DND-41 (cell line): Measurements from ENCODE around the gene INF2.

Experiments used
- ATAC-seq: fragments of 200-7000 bp; cut with Tn5 transposase; 3 replicates; pipeline ENCODE4 v1.9.1; 2021; ENCODE audit warnings: low read depth; ENCODE audit not compliant: insufficient read depth
- DNase-seq: peaks from one replicate; pipeline ENCODE4 v3.0.0-alpha.2; 2020
- H2AFZ ChIP-seq: 2 replicates; pipeline ENCODE4 v1.6.0; 2012; ENCODE audit warnings: low read depth, low read length
- H3K27ac ChIP-seq: 2 replicates; pipeline ENCODE4 v1.5.1; 2012; ENCODE audit warnings: low read length, inconsistent platforms
- H3K27me3 ChIP-seq: fragments of 200-600 bp; sonication (generic); 2 replicates; pipeline ENCODE4 v1.6.0; 2012; ENCODE audit warnings: low read length, mild to moderate bottlenecking, inconsistent platforms; ENCODE audit not compliant: insufficient read depth, poor library complexity
- H3K36me3 ChIP-seq: 2 replicates; pipeline ENCODE4 v1.5.1; 2012; ENCODE audit warnings: low read length, inconsistent platforms; ENCODE audit not compliant: insufficient read depth
- H3K4me1 ChIP-seq: 2 replicates; pipeline ENCODE4 v1.5.1; 2012; ENCODE audit warnings: mild to moderate bottlenecking, low read length; ENCODE audit not compliant: insufficient read depth
- H3K4me2 ChIP-seq: 2 replicates; pipeline ENCODE4 v1.6.0; 2012; ENCODE audit warnings: mild to moderate bottlenecking, moderate library complexity, low read length, inconsistent platforms; ENCODE audit not compliant: insufficient read depth
- H3K4me3 ChIP-seq, 2 experiments: fragments of 200-600 bp in 1 of 2; shearing (Covaris generic) in 1 of 2; 2 replicates each; pipeline ENCODE4 v1.5.1; 2012 to 2016; ENCODE audit warnings: inconsistent platforms in 2 of 2, low read length in 2 of 2, mild to moderate bottlenecking in 2 of 2, low read depth in 1 of 2, moderate library complexity in 1 of 2
- H3K79me2 ChIP-seq: 2 replicates; pipeline ENCODE4 v1.6.0; 2012; ENCODE audit warnings: low read length, inconsistent platforms; ENCODE audit not compliant: insufficient read depth
- H3K9ac ChIP-seq: 2 replicates; pipeline ENCODE4 v1.6.0; 2012; ENCODE audit warnings: low read depth, mild to moderate bottlenecking, inconsistent platforms, low read length, moderate library complexity
- H3K9me3 ChIP-seq: 2 replicates; pipeline ENCODE4 v1.5.1; 2012; ENCODE audit warnings: low read length, moderate library complexity, mild to moderate bottlenecking, inconsistent platforms; ENCODE audit not compliant: insufficient read depth, severe bottlenecking
- H4K20me1 ChIP-seq: 2 replicates; pipeline ENCODE4 v1.6.0; 2012; ENCODE audit warnings: low read length; ENCODE audit not compliant: insufficient read depth
- EZH2 ChIP-seq: IDR thresholded peaks from 3 replicates; pipeline ENCODE4 v1.6.1; 2012; ENCODE audit warnings: borderline replicate concordance, low read depth, mild to moderate bottlenecking, moderate library complexity, low read length, inconsistent platforms; ENCODE audit not compliant: severe bottlenecking
- TF ChIP-seq, protein P1 (sequence below): IDR thresholded peaks from 2 replicates; pipeline ENCODE4 v1.5.1; 2012; ENCODE audit warnings: borderline replicate concordance, low read length, moderate library complexity, mild to moderate bottlenecking; ENCODE audit not compliant: poor library complexity, severe bottlenecking; ENCODE audit errors: extremely low read depth

The INF2 gene

DNA sequence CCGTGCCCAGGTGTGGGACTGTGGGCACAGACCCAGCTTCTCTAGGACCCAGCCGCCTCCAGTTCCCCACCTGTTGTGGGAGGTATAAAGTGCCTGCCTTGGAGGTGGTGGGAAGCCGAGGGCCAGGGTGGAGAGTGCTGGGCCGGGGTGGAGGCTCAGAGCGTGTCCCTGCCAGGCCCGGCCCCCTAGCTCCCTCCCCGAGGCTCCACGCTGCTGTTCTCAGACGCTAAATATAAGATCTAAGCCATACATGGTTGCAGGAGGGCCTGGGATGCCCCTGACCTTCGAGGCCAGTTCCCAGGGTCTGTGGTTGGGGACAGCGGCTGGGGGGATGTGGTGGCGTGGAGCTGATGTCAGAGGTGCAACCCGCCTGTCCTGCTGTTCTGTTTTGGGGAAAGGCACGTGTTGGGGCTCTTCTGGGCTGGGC lies 10.8 kb downstream of the INF2 start:
- H4K20me1 ChIP-seq = peaks cover 52% of the 10 kb centered on the region
- no peak overlapping the region for H2AFZ ChIP-seq
- no peak for DNase-seq
- H3K9me3 ChIP-seq = no peaks in the 10 kb centered on the region
- peaks cover 41% of the 10 kb centered on the region for H3K79me2 ChIP-seq
- H3K9ac ChIP-seq = no peak overlapping the region
- no peak overlapping the region for H3K27ac ChIP-seq
- H3K4me3 ChIP-seq = no peak overlapping the region
- H3K4me2 ChIP-seq = no peak overlapping the region
- H3K4me1 ChIP-seq = peaks cover under 1% of the 10 kb centered on the region; the same call in 1 of the 2 replicates
- H3K36me3 ChIP-seq = peaks cover 65% of the 10 kb centered on the region
- TF ChIP-seq, protein P1, sequence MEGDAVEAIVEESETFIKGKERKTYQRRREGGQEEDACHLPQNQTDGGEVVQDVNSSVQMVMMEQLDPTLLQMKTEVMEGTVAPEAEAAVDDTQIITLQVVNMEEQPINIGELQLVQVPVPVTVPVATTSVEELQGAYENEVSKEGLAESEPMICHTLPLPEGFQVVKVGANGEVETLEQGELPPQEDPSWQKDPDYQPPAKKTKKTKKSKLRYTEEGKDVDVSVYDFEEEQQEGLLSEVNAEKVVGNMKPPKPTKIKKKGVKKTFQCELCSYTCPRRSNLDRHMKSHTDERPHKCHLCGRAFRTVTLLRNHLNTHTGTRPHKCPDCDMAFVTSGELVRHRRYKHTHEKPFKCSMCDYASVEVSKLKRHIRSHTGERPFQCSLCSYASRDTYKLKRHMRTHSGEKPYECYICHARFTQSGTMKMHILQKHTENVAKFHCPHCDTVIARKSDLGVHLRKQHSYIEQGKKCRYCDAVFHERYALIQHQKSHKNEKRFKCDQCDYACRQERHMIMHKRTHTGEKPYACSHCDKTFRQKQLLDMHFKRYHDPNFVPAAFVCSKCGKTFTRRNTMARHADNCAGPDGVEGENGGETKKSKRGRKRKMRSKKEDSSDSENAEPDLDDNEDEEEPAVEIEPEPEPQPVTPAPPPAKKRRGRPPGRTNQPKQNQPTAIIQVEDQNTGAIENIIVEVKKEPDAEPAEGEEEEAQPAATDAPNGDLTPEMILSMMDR = no peak
- no peak for TF ChIP-seq EZH2
- H3K27me3 ChIP-seq = no peaks in the 10 kb centered on the region
- no peak for ATAC-seq

DNA sequence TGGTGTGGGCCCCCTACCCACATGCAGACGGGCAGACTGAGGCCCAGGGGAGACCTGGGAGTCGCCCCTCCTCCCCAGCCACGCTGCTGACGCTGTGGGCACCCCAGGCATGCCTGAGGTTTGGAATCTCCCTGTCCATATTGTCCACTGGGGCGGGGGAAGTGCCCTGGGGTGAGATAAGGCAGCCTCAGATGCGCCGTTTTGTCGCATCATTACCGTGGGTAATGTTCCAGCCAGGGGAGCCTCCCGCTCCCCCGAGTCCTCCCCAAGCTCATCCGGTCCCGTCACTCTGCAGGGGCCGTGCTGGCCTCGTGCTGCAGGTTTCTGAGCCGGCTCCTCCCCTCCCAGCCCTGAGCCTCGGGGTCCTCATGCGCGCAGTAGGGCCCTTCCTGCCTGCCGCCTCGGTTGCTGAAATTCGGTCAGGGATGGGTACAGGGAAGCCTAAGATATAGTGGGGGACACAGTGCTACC lies 11.4 kb downstream of the INF2 start:
- Histone ChIP-seq H3K9me3 (no peaks in the 10 kb centered on the region), H3K27ac (no peak overlapping the region), H3K79me2 (peaks cover 36% of the 10 kb centered on the region), H3K4me2 (no peak overlapping the region), H3K27me3 (no peaks in the 10 kb centered on the region), H4K20me1 (peaks cover 49% of the 10 kb centered on the region), H3K9ac (no peak overlapping the region), H3K4me1 (no peaks in the 10 kb centered on the region), H3K36me3 (peaks cover 60% of the 10 kb centered on the region), H3K4me3 (no peak overlapping the region), H2AFZ (no peak overlapping the region)
- DNase-seq = no peak
- TF ChIP-seq EZH2 = no peak
- TF ChIP-seq, protein P1 = no peak
- ATAC-seq = no peak

DNA sequence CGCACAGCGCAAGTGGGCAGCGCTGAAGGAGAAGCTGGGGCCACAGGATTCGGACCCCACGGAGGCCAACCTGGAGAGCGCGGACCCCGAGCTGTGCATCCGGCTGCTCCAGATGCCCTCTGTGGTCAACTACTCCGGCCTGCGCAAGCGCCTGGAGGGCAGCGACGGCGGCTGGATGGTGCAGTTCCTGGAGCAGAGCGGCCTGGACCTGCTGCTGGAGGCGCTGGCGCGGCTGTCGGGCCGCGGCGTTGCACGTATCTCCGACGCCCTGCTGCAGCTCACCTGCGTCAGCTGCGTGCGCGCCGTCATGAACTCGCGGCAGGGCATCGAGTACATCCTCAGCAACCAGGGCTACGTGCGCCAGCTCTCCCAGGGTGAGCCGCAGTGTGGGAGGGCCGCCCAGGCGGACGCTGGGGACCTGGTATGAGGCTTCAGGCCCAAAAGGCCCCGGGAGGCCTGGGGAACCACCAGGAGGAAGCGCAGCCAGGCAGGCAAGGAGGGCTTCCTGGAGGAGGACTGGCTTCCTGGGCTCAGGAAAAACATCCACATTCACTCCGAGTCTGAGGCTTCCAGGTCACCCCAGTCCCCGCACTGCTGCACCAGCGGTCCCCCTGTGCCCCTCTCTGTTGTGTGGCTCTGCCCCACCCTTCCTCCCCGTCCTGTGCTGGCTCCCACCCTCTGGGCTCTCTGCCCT lies 12.1 kb downstream of the INF2 start:
- TF ChIP-seq, protein P1 = no peak

More for the DNA sequence above, 12.1 kb downstream of the INF2 start:
- no peaks in the 10 kb centered on the region for H3K27me3 ChIP-seq
- no peaks in the 10 kb centered on the region for H3K9me3 ChIP-seq
- peaks cover 44% of the 10 kb centered on the region for H4K20me1 ChIP-seq
- H2AFZ ChIP-seq = no peak overlapping the region
- no peaks in the 10 kb centered on the region for H3K4me1 ChIP-seq
- ATAC-seq (no peak), DNase-seq (no peak)
- H3K27ac ChIP-seq = no peak overlapping the region
- peaks cover 29% of the 10 kb centered on the region for H3K79me2 ChIP-seq
- no peak overlapping the region for H3K4me2 ChIP-seq
- H3K4me3 ChIP-seq = no peak overlapping the region
- no peak overlapping the region for H3K9ac ChIP-seq
- H3K36me3 ChIP-seq = peaks cover 60% of the 10 kb centered on the region
